Tibial nerve (tissue), 4 donors: ENCODE measurements around the gene TMEM158. TPM values are rescaled to one million over a fixed set of nuclear protein-coding genes. Genes with fewer than 3 reads are reported as not detected.

Experiments used
- DNase-seq, 2 donors: peaks; one replicate each; pipeline ENCODE4 v3.0.0-alpha.2; 2019; ENCODE audit warnings: low spot score in 2 of 2
- H3K27ac ChIP-seq, 4 donors: fragments of 200-600 bp; sonication (generic) in 3 of 4; one replicate each; pipeline ENCODE4 v1.5.1; 2017 to 2019; ENCODE audit warnings: mild to moderate bottlenecking in 1 of 4
- H3K27me3 ChIP-seq, 2 donors: fragments of 200-600 bp; sonication (generic) in 1 of 2; one replicate each; pipeline versions ENCODE4 v1.5.1 to v1.6.0; 2017 to 2019
- H3K36me3 ChIP-seq, 3 donors: fragments of 200-600 bp; sonication (generic); one replicate each; pipeline ENCODE4 v1.5.1; 2018 to 2019
- H3K4me1 ChIP-seq, 4 donors: fragments of 200-600 bp; sonication (generic) in 3 of 4; one replicate each; pipeline ENCODE4 v1.5.1; 2017 to 2019
- H3K4me3 ChIP-seq, 4 donors: fragments of 200-600 bp; sonication (generic) in 3 of 4; one replicate each; pipeline ENCODE4 v1.5.1; 2017 to 2019; ENCODE audit warnings: mild to moderate bottlenecking in 1 of 4, moderate library complexity in 1 of 4
- H3K9me3 ChIP-seq, 4 donors: fragments of 200-600 bp; sonication (generic) in 3 of 4; one replicate each; pipeline ENCODE4 v1.5.1; 2017 to 2019
- EP300 ChIP-seq, 2 donors: sonication (generic); formaldehyde crosslinking; IDR thresholded peaks; one replicate each; pipeline ENCODE4 v1.6.1; 2017; ENCODE audit warnings: antibody characterized with exemption in 2 of 2, mild to moderate bottlenecking in 1 of 2
- POLR2A ChIP-seq, 2 donors: fragments of 450-650 bp; IDR thresholded peaks; one replicate each; pipeline ENCODE4 v1.6.1; 2017; ENCODE audit warnings: antibody characterized with exemption in 2 of 2, mild to moderate bottlenecking in 2 of 2, moderate library complexity in 2 of 2
- WGBS, 2 donors: methylation state at CpG; one replicate each; pipeline ENCODE4 v1.1.5; 2018; 5-methylcytosine and 5-hydroxymethylcytosine counted together
- total RNA-seq, 4 donors: library from RNA; depleted of rRNA; stranded (reverse); fragments of >200 nt; gene quantifications; one replicate each; pipeline ENCODE4 v1.1.0, GENCODE V29; 2016
- TF ChIP-seq, protein P1 (sequence below), 5 experiments: fragments of 200-600 bp in 3 of 5; fragments of 450-650 bp in 2 of 5; sonication (generic) in 3 of 5; IDR thresholded peaks; one replicate each; pipeline ENCODE4 v1.5.1; 2016 to 2019; ENCODE audit warnings: antibody characterized with exemption in 5 of 5, mild to moderate bottlenecking in 3 of 5, moderate library complexity in 2 of 5

Gene TMEM158
- total RNA-seq, 4 donors from 2014 or later, result 1.8 to 3.8 (median 2.7) TPM; not detected in 1

DNA sequence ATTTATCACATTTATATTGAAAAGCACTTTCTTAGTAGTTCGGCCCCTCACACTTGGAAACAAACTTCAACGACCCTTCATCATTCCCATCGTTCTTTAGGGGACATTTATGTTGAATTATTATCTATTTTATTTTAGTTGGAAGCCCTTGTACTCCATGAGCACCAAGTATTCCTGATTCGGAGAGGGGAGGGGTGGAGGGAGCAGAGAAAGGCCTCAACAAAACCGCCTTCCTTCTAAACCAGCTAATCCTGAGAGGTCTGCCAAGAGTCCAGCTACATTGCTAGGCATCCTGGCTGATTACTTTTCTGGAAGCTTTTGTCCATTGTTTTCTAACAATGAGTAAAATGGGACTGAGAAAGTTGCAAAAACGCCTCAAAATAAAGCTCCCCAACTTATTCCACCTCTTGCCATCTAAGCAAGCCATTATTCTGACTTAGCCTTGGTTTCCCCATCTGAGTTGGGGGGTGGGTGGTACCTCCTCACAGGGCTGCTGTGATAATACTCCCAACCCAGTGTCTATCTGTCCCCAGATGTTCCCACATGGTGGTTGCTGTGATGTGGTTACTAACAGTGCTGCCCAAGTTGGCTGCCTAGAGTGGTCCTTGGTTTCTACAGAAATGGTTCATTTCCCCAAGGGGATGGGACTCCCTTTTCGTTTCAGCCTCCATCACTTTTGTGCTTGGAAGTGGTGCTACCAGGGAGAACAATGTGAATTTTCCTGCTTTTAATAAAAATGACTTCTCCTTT is 1.2 kb upstream of the TMEM158 start:
- Histone ChIP-seq H3K27ac (peak overlapping the region; percentile 41 to 80 (median 54)), H3K27me3 (no peaks in the 10 kb centered on the region), H3K4me1 (peaks cover 0 to 24% (median 10%) of the 10 kb centered on the region in 4 donors), H3K4me3 (no peak overlapping the region), H3K36me3 (no peaks in the 10 kb centered on the region), H3K9me3 (no peaks in the 10 kb centered on the region)
- TF ChIP-seq, protein P1, sequence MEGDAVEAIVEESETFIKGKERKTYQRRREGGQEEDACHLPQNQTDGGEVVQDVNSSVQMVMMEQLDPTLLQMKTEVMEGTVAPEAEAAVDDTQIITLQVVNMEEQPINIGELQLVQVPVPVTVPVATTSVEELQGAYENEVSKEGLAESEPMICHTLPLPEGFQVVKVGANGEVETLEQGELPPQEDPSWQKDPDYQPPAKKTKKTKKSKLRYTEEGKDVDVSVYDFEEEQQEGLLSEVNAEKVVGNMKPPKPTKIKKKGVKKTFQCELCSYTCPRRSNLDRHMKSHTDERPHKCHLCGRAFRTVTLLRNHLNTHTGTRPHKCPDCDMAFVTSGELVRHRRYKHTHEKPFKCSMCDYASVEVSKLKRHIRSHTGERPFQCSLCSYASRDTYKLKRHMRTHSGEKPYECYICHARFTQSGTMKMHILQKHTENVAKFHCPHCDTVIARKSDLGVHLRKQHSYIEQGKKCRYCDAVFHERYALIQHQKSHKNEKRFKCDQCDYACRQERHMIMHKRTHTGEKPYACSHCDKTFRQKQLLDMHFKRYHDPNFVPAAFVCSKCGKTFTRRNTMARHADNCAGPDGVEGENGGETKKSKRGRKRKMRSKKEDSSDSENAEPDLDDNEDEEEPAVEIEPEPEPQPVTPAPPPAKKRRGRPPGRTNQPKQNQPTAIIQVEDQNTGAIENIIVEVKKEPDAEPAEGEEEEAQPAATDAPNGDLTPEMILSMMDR (IDR thresholded peaks at IDR 0.05), result no peak
- TF ChIP-seq POLR2A (IDR thresholded peaks at IDR 0.05) (no peak), EP300 (IDR thresholded peaks at IDR 0.05) (no peak)
- 45 to 54% methylated on average over 7 of the region's 7 CpGs for WGBS, 2 donors
- no peak for DNase-seq

DNA sequence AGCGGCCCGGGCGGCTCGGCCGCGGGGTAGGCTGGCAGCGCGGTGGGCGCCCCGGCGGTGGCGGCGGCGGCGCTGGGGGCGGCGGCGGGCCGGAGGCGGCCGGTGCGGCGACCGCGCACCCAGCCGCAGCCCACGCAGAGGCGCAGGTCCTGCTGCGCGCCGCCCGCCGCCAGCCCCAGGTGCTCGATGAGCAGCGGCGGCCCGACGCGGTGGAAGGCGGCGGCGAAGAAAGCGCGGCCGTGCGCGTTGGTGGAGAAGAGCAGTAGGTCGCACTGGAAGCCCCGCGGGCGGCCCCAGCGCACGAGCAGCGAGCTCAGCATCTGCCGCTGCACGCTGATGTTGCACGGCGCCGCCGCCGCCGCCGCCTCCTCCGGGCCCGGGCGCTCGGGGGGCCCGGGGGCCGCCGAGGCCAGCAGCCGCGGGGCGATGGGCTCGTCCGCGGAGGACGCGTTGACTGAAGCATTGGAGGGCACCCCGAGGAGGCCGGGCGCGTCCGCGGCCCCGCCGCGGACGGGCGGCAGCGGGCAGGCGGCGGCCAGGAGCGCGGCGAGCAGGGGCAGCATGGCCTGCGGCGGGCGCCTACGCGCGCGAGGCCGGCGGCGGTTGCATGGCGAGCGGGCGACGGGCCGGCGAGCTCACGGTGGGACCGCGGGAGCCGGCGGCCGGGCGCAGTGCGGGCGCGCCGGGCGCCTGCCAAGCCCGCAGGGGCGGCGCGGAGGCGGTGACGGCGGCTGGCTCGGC is 452 bp downstream of the TMEM158 start:
- no peak for DNase-seq
- Histone ChIP-seq H3K4me1 (peaks cover 0 to 24% (median 10%) of the 10 kb centered on the region in 4 donors), H3K4me3 (peak overlapping the region in 3 of 4 donors; percentile 45 to 68 (median 51)), H3K9me3 (no peaks in the 10 kb centered on the region), H3K36me3 (no peaks in the 10 kb centered on the region), H3K27ac (peak overlapping the region in 2 of 4 donors; percentile 30 to 80), H3K27me3 (no peaks in the 10 kb centered on the region)
- no peak for TF ChIP-seq POLR2A (IDR thresholded peaks at IDR 0.05)
- 0 to 1% methylated on average over 34 to 51 of the region's 131 CpGs for WGBS, 2 donors

DNA sequence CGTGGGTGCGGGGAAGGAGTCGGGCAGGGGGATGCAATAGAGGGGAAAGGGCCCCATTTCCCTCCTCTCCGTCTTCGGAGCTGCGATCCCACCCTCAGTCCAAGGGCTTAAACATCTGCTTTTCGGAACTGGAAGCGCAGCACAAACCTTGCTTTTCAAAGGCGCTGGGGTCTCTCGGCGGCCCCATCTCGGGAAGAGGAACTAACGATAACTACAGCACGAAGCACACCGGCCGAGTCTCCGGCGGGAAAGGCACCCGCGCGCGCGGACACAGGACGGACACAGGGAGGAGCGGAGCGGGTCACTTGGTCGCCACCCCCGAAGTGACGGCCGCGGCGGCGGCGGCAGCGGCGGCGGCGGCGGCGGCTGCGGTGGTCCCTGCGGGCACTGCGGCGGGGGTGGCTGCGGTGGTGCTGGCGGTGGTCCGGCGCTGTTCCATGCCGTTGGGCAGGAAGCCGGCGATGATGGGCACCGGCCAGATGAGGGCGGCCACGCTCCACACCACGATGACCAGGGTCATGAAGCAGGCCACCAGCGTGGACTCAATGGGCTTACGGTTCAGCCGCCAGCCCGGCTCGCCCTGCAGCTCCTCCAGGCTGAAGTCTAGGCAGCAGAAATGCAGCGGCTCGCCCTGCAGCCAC is 1.1 kb downstream of the TMEM158 start:
- DNase-seq, result peak; percentile 47 to 59
- H3K36me3 ChIP-seq, result no peaks in the 10 kb centered on the region
- peak overlapping the region; percentile 26 to 68 (median 48) for H3K4me3 ChIP-seq
- TF ChIP-seq, protein P1 (IDR thresholded peaks at IDR 0.05), result peak; percentile 45 to 88 (median 72)
- no peak for TF ChIP-seq EP300 (IDR thresholded peaks at IDR 0.05)
- no peaks in the 10 kb centered on the region for H3K9me3 ChIP-seq
- H3K4me1 ChIP-seq, result peaks cover 0 to 24% (median 10%) of the 10 kb centered on the region in 4 donors
- H3K27ac ChIP-seq, result peak overlapping the region in 1 of 4 donors; percentile 54
- WGBS, 2 donors, result 1% methylated on average over 33 to 46 of the region's 62 CpGs
- no peaks in the 10 kb centered on the region for H3K27me3 ChIP-seq

DNA sequence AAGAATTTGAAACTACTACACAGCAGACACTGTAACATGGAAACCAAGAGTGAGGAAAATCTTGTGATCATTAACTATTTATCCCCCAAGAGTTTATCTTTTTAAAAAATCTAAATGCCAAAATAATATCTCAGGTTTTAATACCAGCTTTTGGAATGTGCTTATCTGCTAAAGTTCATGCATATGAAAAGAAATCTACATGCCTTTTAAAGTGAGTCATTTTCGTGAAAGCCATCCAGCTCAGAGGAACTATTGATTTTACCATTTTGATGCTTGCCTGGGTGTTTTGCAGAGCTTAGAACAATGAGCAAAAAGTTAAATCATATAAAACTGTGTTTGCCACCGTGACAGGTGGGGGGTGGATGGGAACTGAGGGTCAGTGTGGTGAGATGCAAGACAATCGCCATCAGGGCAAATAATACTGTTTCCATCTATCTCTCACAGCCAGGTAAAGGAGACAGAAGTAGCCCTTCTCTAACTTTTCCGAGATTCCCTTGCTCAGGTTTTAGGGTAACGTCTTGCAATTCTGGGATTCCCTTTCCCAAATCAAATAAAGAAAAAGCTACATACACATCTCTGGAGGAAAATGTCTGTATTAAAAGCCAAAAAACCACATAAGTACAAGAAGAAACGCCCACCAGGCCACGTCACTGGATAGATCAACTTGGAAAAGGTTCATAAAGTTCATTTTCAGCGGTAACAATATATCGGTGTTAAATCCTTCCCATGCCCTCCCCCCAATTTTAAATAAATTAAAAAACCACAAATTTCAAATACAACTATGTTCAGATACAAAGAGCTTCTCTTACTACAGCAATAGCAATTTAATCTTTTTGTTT is 2.0 kb downstream of the TMEM158 start:
- no peak for DNase-seq
- WGBS, 2 donors, result 37 to 43% methylated on average over 9 of the region's 9 CpGs
- H3K36me3 ChIP-seq, result no peaks in the 10 kb centered on the region
- peaks cover 0 to 24% (median 10%) of the 10 kb centered on the region in 4 donors for H3K4me1 ChIP-seq
- no peak overlapping the region for H3K27ac ChIP-seq
- no peaks in the 10 kb centered on the region for H3K27me3 ChIP-seq
- peak overlapping the region in 1 of 4 donors; percentile 68 for H3K4me3 ChIP-seq
- TF ChIP-seq EP300 (IDR thresholded peaks at IDR 0.05) (no peak), POLR2A (IDR thresholded peaks at IDR 0.05) (no peak)
- TF ChIP-seq, protein P1 (IDR thresholded peaks at IDR 0.05), result no peak
- no peaks in the 10 kb centered on the region for H3K9me3 ChIP-seq

DNA sequence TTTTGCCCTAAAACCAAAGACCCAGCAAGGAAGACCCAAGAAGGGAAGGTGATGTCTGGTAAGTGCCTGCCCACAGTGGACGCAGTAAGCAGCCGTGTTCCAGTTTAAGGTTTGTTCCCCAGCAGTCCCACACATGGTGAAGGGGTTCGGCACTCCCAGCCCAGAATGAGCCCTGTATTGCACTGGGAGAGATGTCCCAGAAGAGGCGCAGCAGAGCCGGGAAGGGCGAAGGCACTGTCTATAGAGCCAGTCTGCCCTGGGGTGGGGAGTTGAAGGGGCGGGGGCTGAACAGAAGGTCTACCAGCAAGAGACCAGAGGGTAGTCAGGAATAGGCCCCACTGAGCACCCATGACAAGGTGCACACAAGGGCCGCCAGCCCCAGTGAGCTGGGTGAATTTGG is 6.4 kb downstream of the TMEM158 start:
- no peak for TF ChIP-seq EP300 (IDR thresholded peaks at IDR 0.05)
- no peak for TF ChIP-seq POLR2A (IDR thresholded peaks at IDR 0.05)
- TF ChIP-seq, protein P1 (IDR thresholded peaks at IDR 0.05), result no peak
- no peaks in the 10 kb centered on the region for H3K27me3 ChIP-seq
- no peaks in the 10 kb centered on the region for H3K36me3 ChIP-seq
- no peak overlapping the region for H3K4me3 ChIP-seq
- H3K4me1 ChIP-seq, result peaks cover 0 to 10% (median 3%) of the 10 kb centered on the region in 4 donors
- DNase-seq, result no peak
- no peaks in the 10 kb centered on the region for H3K9me3 ChIP-seq
- no peak overlapping the region for H3K27ac ChIP-seq
- 92 to 95% methylated on average over 8 of the region's 8 CpGs for WGBS, 2 donors
